ENCODE measurements around the gene FAM76B.

The FAM76B gene

GRCh38 chr11:95790123-95790932 lies 746 bp upstream of the FAM76B start, which contains the start of gene CEP57:
CEP57 (plus strand) TSS chr11:95790498; CDS start chr11:95790699, 201 bp downstream.
- ChIA-PET POLR2A (interaction anchor here (0.6 to 1.6 kb wide), 3 partner anchors 464 to 559 kb away, joined by 3 to 6 read pairs (median 5); partner anchors contain the start of gene SESN3), CTCF (interaction anchor here (1.0 to 3.0 kb wide), 6 partner anchors 11 to 639 kb away, joined by 3 to 18 read pairs (median 4); no protein-coding TSS in a partner anchor)
- no peak for TF ChIP-seq CTCF (IDR thresholded peaks at IDR 0.05; ENCODE audit: control extremely low read depth, extremely low read depth, low read depth, missing control alignments)
- peak; percentile 92 for DNase-seq (ENCODE audit: extremely low spot score)

DNA sequence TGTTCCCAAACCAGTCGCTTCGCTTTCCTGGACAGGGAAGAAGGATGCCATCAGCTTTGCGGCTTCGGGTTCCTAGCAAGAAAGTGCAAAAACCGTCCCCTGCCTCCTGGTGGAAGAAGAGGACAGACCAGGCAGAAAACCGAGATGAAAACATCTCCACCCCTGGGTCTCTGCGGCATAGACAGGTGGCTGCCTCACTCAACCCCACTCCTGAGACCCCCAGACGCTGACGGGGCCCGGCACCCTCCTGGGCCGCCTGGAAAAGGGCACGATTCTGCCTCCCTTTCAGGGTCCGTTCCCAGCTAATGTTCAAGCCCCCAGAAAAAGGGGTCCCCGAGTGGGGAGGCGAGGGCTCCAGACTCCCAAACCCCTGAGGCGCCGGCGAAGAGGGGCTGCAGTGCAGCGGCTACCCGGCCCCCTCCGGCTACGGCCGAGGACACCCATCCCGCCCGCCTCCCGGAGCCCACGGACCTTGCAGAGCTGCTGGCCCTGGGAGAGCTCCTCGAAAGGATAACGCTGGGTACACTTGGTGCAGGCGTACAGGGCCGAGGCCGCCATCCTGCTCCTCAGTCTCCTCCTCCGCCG lies 569 bp downstream of the FAM76B start:
- TF ChIP-seq CTCF (IDR thresholded peaks at IDR 0.05; ENCODE audit: control extremely low read depth, extremely low read depth, low read depth, missing control alignments) = no peak
- POLR2A ChIA-PET = interaction anchor here (0.6 to 1.6 kb wide), 2 partner anchors 557 to 1296 kb away, joined by 3 to 6 read pairs; partner anchors contain the start of gene SESN3
- peak; percentile 17 for DNase-seq (ENCODE audit: extremely low spot score)
- CTCF ChIA-PET = interaction anchor here (1.0 to 3.0 kb wide), 6 partner anchors 10 to 637 kb away, joined by 3 to 18 read pairs (median 4); no protein-coding TSS in a partner anchor

GRCh38 chr11:95780544-95780943 lies 9.0 kb downstream of the FAM76B start:
- ChIA-PET CTCF (interaction anchor here (1.3 to 4.1 kb wide), 4 partner anchors 8 to 626 kb away, joined by 3 to 18 read pairs (median 4); partner anchors contain the start of gene FAM76B), POLR2A (no interaction called here)
- no peak for TF ChIP-seq CTCF (IDR thresholded peaks at IDR 0.05; ENCODE audit: control extremely low read depth, extremely low read depth, low read depth, missing control alignments)
- no peak for DNase-seq (ENCODE audit: extremely low spot score)

DNA sequence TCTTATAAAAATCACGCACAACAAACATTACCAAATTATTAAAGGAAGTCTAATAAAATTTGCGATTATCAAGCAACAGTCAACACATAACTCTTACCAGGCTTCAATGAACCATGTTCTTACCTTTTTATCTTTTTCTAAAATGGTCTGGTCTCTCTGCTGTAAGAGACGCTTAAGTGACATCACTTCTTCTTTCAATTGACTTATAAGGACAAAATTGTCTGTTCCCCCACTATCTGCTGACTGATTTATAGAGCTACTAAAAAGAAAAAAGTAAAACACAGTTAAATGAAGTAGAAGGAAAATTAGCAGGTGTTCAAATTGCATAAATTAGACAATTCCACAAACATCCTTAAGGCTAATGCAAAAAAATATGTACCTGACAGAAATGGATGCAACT lies 10.9 kb downstream of the FAM76B start:
- POLR2A ChIA-PET = interaction anchor here (0.5 kb wide), 1 partner anchor 13 kb away, joined by 8 read pairs; no protein-coding TSS in a partner anchor
- CTCF ChIA-PET = interaction anchor here (1.4 to 4.1 kb wide), 2 partner anchors 10 to 13 kb away, joined by 3 to 18 read pairs; partner anchors contain the start of gene FAM76B
- no peak for TF ChIP-seq CTCF (IDR thresholded peaks at IDR 0.05; ENCODE audit: control extremely low read depth, extremely low read depth, low read depth, missing control alignments)
- DNase-seq (ENCODE audit: extremely low spot score) = no peak

- ChIA-PET POLR2A (no interaction called here), CTCF (no interaction called here)
- DNase-seq (ENCODE audit: extremely low spot score) = no peak
- no peak for TF ChIP-seq CTCF (IDR thresholded peaks at IDR 0.05; ENCODE audit: control extremely low read depth, extremely low read depth, low read depth, missing control alignments)
These were observed 12.7 kb downstream of the FAM76B start for GRCh38 chr11:95776859-95777258.

- DNase-seq (ENCODE audit: extremely low spot score) = no peak
- ChIA-PET CTCF (interaction anchor here (1.2 to 12.9 kb wide), 6 partner anchors 10 to 618 kb away, joined by 3 to 263 read pairs (median 5); no protein-coding TSS in a partner anchor), POLR2A (no interaction called here)
- no peak for TF ChIP-seq CTCF (IDR thresholded peaks at IDR 0.05; ENCODE audit: control extremely low read depth, extremely low read depth, low read depth, missing control alignments)
These were observed 21.1 kb downstream of the FAM76B start for GRCh38 chr11:95768521-95768920.

Measured in GM10248 (cell line).